Measurements from ENCODE around the gene PIWIL4.
"Not testable (repeated sequence)": the region's sequence is repeated elsewhere in the genome, so short reads cannot be mapped to it uniquely, and the experiment has no call there.

Gene PIWIL4

GRCh38 chr11:94604482-94604881, 37.3 kb downstream of the PIWIL4 start:
- no peak overlapping the region for H3K27ac Mint-ChIP-seq
- H3K27me3 Mint-ChIP-seq = no peaks in the 10 kb centered on the region
- peaks cover 9% of the 10 kb centered on the region for H3K4me1 Mint-ChIP-seq (ENCODE audit: low read depth)
- no peak overlapping the region for H3K4me3 Mint-ChIP-seq
- intact Hi-C loops (cut with micrococcal nuclease) = no loop called here
- H3K36me3 Mint-ChIP-seq (ENCODE audit: low read depth) = peaks cover 27% of the 10 kb centered on the region
- no peaks in the 10 kb centered on the region for H3K9me3 Mint-ChIP-seq

GRCh38 chr11:94613120-94613519, 46.0 kb downstream of the PIWIL4 start:
- no peak overlapping the region for H3K27ac Mint-ChIP-seq
- H3K9me3 Mint-ChIP-seq = peaks cover 28% of the 10 kb centered on the region
- intact Hi-C loops (cut with micrococcal nuclease) = no loop called here
- peaks cover 52% of the 10 kb centered on the region for H3K36me3 Mint-ChIP-seq (ENCODE audit: low read depth)
- no peak overlapping the region for H3K4me3 Mint-ChIP-seq
- no peaks in the 10 kb centered on the region for H3K4me1 Mint-ChIP-seq (ENCODE audit: low read depth)
- H3K27me3 Mint-ChIP-seq = no peaks in the 10 kb centered on the region

GRCh38 chr11:94623120-94623735, 56.1 kb downstream of the PIWIL4 start:
- Mint-ChIP-seq H3K27ac (no peak overlapping the region), H3K4me1 (ENCODE audit: low read depth) (no peaks in the 10 kb centered on the region), H3K27me3 (no peaks in the 10 kb centered on the region), H3K9me3 (peaks cover 25% of the 10 kb centered on the region), H3K36me3 (ENCODE audit: low read depth) (peaks cover 27% of the 10 kb centered on the region), H3K4me3 (no peak overlapping the region)
- intact Hi-C loops (cut with micrococcal nuclease) = loop anchor here (1.0 to 10.0 kb wide), 6 partner anchors 144 to 1162 kb away; partner anchors contain the start of genes AMOTL1, CWC15, FAM76B and KDM4D

- H3K27me3 Mint-ChIP-seq; H3K27ac Mint-ChIP-seq; H3K4me3 Mint-ChIP-seq; H3K4me1 Mint-ChIP-seq (ENCODE audit: low read depth): not testable (repeated sequence)
- intact Hi-C loops (cut with micrococcal nuclease) = loop anchor here (10.0 kb wide), 1 partner anchor 1159 kb away; the partner anchor contains the start of gene FAM76B
- Mint-ChIP-seq H3K9me3 (peaks cover 25% of the 10 kb centered on the region), H3K36me3 (ENCODE audit: low read depth) (peaks cover 18% of the 10 kb centered on the region)
Observed at GRCh38 chr11:94625422-94625821, 58.3 kb downstream of the PIWIL4 start.

- intact Hi-C loops (cut with micrococcal nuclease) = loop anchor here (10.0 kb wide), 1 partner anchor 1158 kb away; the partner anchor contains the start of gene FAM76B
- not testable (repeated sequence) for H3K27me3 Mint-ChIP-seq; H3K27ac Mint-ChIP-seq; H3K4me3 Mint-ChIP-seq; H3K4me1 Mint-ChIP-seq (ENCODE audit: low read depth)
- peaks cover 16% of the 10 kb centered on the region for H3K36me3 Mint-ChIP-seq (ENCODE audit: low read depth)
- peaks cover 25% of the 10 kb centered on the region for H3K9me3 Mint-ChIP-seq
Observed at GRCh38 chr11:94627003-94627560, 59.9 kb downstream of the PIWIL4 start.

- H3K9me3 Mint-ChIP-seq = peaks cover 18% of the 10 kb centered on the region
- intact Hi-C loops (cut with micrococcal nuclease) = loop anchor here (10.0 kb wide), 1 partner anchor 1155 kb away; the partner anchor contains the start of gene FAM76B
- peaks cover 14% of the 10 kb centered on the region for H3K36me3 Mint-ChIP-seq (ENCODE audit: low read depth)
- H3K27ac Mint-ChIP-seq = peak overlapping the region; percentile 69
- no peaks in the 10 kb centered on the region for H3K27me3 Mint-ChIP-seq
- no peak overlapping the region for H3K4me3 Mint-ChIP-seq
- peaks cover 5% of the 10 kb centered on the region for H3K4me1 Mint-ChIP-seq (ENCODE audit: low read depth)
Observed at GRCh38 chr11:94629741-94630140, 62.6 kb downstream of the PIWIL4 start.

- H3K27ac Mint-ChIP-seq = peak overlapping the region; percentile 69
- H3K4me1 Mint-ChIP-seq (ENCODE audit: low read depth) = peaks cover 5% of the 10 kb centered on the region
- H3K9me3 Mint-ChIP-seq = peaks cover 16% of the 10 kb centered on the region
- H3K36me3 Mint-ChIP-seq (ENCODE audit: low read depth) = peaks cover 9% of the 10 kb centered on the region
- H3K4me3 Mint-ChIP-seq = no peak overlapping the region
- no peaks in the 10 kb centered on the region for H3K27me3 Mint-ChIP-seq
- intact Hi-C loops (cut with micrococcal nuclease) = no loop called here
Observed at GRCh38 chr11:94630221-94630620, 63.1 kb downstream of the PIWIL4 start.

GRCh38 chr11:94632356-94632755, 65.2 kb downstream of the PIWIL4 start:
- H3K9me3 Mint-ChIP-seq = peaks cover 3% of the 10 kb centered on the region
- intact Hi-C loops (cut with micrococcal nuclease) = no loop called here
- H3K4me3 Mint-ChIP-seq = no peak overlapping the region
- H3K36me3 Mint-ChIP-seq (ENCODE audit: low read depth) = peaks cover under 1% of the 10 kb centered on the region
- H3K4me1 Mint-ChIP-seq (ENCODE audit: low read depth) = peaks cover 16% of the 10 kb centered on the region
- no peak overlapping the region for H3K27ac Mint-ChIP-seq
- no peaks in the 10 kb centered on the region for H3K27me3 Mint-ChIP-seq

- Mint-ChIP-seq H3K27ac (no peak overlapping the region), H3K36me3 (ENCODE audit: low read depth) (no peaks in the 10 kb centered on the region), H3K4me1 (ENCODE audit: low read depth) (peaks cover 43% of the 10 kb centered on the region), H3K9me3 (no peaks in the 10 kb centered on the region), H3K27me3 (no peaks in the 10 kb centered on the region), H3K4me3 (no peak overlapping the region)
- intact Hi-C loops (cut with micrococcal nuclease) = no loop called here
Observed at GRCh38 chr11:94635072-94635471, 67.9 kb downstream of the PIWIL4 start.

GRCh38 chr11:94636388-94636949, 69.3 kb downstream of the PIWIL4 start:
- Mint-ChIP-seq H3K27me3 (no peaks in the 10 kb centered on the region), H3K4me1 (ENCODE audit: low read depth) (peaks cover 40% of the 10 kb centered on the region), H3K36me3 (ENCODE audit: low read depth) (no peaks in the 10 kb centered on the region), H3K27ac (no peak overlapping the region), H3K9me3 (no peaks in the 10 kb centered on the region), H3K4me3 (no peak overlapping the region)
- intact Hi-C loops (cut with micrococcal nuclease) = no loop called here

- Mint-ChIP-seq H3K9me3 (no peaks in the 10 kb centered on the region), H3K36me3 (ENCODE audit: low read depth) (no peaks in the 10 kb centered on the region), H3K4me1 (ENCODE audit: low read depth) (peaks cover 40% of the 10 kb centered on the region), H3K27ac (peak overlapping the region; percentile 78), H3K27me3 (peaks cover 1% of the 10 kb centered on the region), H3K4me3 (peak overlapping the region; percentile 31)
- intact Hi-C loops (cut with micrococcal nuclease) = no loop called here
Observed at GRCh38 chr11:94638301-94638901, 71.2 kb downstream of the PIWIL4 start.

GRCh38 chr11:94638902-94639373, 71.8 kb downstream of the PIWIL4 start:
- peaks cover 40% of the 10 kb centered on the region for H3K4me1 Mint-ChIP-seq (ENCODE audit: low read depth)
- peaks cover 1% of the 10 kb centered on the region for H3K27me3 Mint-ChIP-seq
- H3K36me3 Mint-ChIP-seq (ENCODE audit: low read depth) = no peaks in the 10 kb centered on the region
- H3K4me3 Mint-ChIP-seq = peak overlapping the region; percentile 31
- intact Hi-C loops (cut with micrococcal nuclease) = no loop called here
- H3K27ac Mint-ChIP-seq = peak overlapping the region; percentile 78
- no peaks in the 10 kb centered on the region for H3K9me3 Mint-ChIP-seq

- intact Hi-C loops (cut with micrococcal nuclease) = no loop called here
- H3K27ac Mint-ChIP-seq = peak overlapping the region; percentile 78
- H3K4me3 Mint-ChIP-seq = no peak overlapping the region
Observed at GRCh38 chr11:94639901-94640721, 72.9 kb downstream of the PIWIL4 start.

More at GRCh38 chr11:94639901-94640721, 72.9 kb downstream of the PIWIL4 start:
- peaks cover 1% of the 10 kb centered on the region for H3K27me3 Mint-ChIP-seq
- peaks cover 51% of the 10 kb centered on the region for H3K4me1 Mint-ChIP-seq (ENCODE audit: low read depth)
- no peaks in the 10 kb centered on the region for H3K9me3 Mint-ChIP-seq
- H3K36me3 Mint-ChIP-seq (ENCODE audit: low read depth) = no peaks in the 10 kb centered on the region
